Upper lobe of right lung (tissue), 1 donor: Measurements from ENCODE around the gene FZD10. TPM values are rescaled to one million over a fixed set of nuclear protein-coding genes. Genes with fewer than 3 reads are reported as not detected.
A peak's percentile ranks its signal among the peaks of the same experiment; 100 is the strongest.

Source experiments
- ATAC-seq: fragments of 200-7000 bp; cut with Tn5 transposase; one replicate; pipeline ENCODE4 v1.9.1; 2020; ENCODE audit warnings: mild to moderate bottlenecking, moderate library complexity
- DNase-seq: peaks from one replicate; pipeline ENCODE4 v3.0.0-alpha.2; 2020
- H3K27ac ChIP-seq: fragments of 200-600 bp; one replicate; pipeline ENCODE4 v1.8.0; 2022
- H3K27me3 ChIP-seq: fragments of 200-600 bp; one replicate; pipeline ENCODE4 v1.8.0; 2022; ENCODE audit warnings: mild to moderate bottlenecking
- H3K36me3 ChIP-seq: fragments of 200-600 bp; one replicate; pipeline ENCODE4 v1.8.0; 2022
- H3K4me1 ChIP-seq: fragments of 200-600 bp; one replicate; pipeline ENCODE4 v1.8.0; 2022
- H3K4me3 ChIP-seq: fragments of 200-600 bp; one replicate; pipeline ENCODE4 v1.8.0; 2022; ENCODE audit warnings: mild to moderate bottlenecking
- H3K9me3 ChIP-seq: fragments of 200-600 bp; one replicate; pipeline ENCODE4 v1.8.0; 2022
- CTCF ChIP-seq: fragments of 200-600 bp; IDR thresholded peaks from one replicate; pipeline ENCODE4 v1.8.0; 2022; ENCODE audit warnings: antibody characterized with exemption
- intact Hi-C: fragments of 100-400 bp; cut with DNase I; formaldehyde crosslinking; loops from one replicate; pipeline ENCODE4 v1.11.0; 2022
- total RNA-seq: library from RNA; stranded (reverse); fragmentation: NEBNext Ultra II Directional; extraction: Animal tissue kit (Norgen Biotek cat#: 25700); gene quantifications from one replicate; pipeline ENCODE4 v1.2.1, GENCODE V29; 2021
- donor health status: DM: no; HTN: yes; CAD: no; lungs with severe emphysema.

FZD10 gene
- total RNA-seq, 1 donor from 2014 or later, result 0.84 TPM

GRCh38 chr12:130162745-130163460, 639 bp downstream of the FZD10 start:
- ATAC-seq (peak; percentile 16), DNase-seq (peak; percentile 58)
- Histone ChIP-seq H3K9me3 (no peaks in the 10 kb centered on the region), H3K36me3 (no peaks in the 10 kb centered on the region), H3K4me1 (peaks cover 5% of the 10 kb centered on the region), H3K27me3 (peaks cover 70% of the 10 kb centered on the region), H3K4me3 (peak overlapping the region; percentile 35), H3K27ac (no peak overlapping the region)
- TF ChIP-seq CTCF, result no peak
- intact Hi-C loops, result no loop called here

GRCh38 chr12:130163461-130164215, 1.4 kb downstream of the FZD10 start:
- Histone ChIP-seq H3K27me3 (peaks cover 71% of the 10 kb centered on the region), H3K36me3 (no peaks in the 10 kb centered on the region), H3K4me3 (no peak overlapping the region), H3K27ac (no peak overlapping the region), H3K9me3 (no peaks in the 10 kb centered on the region), H3K4me1 (peaks cover 5% of the 10 kb centered on the region)
- TF ChIP-seq CTCF, result no peak
- ATAC-seq, result no peak
- intact Hi-C loops, result no loop called here
- DNase-seq, result peak; percentile 58

GRCh38 chr12:130164216-130164542, 1.9 kb downstream of the FZD10 start:
- no peaks in the 10 kb centered on the region for H3K9me3 ChIP-seq
- TF ChIP-seq CTCF, result no peak
- H3K27ac ChIP-seq, result no peak overlapping the region
- H3K27me3 ChIP-seq, result peaks cover 71% of the 10 kb centered on the region
- H3K4me1 ChIP-seq, result peaks cover 5% of the 10 kb centered on the region
- no peak for ATAC-seq
- intact Hi-C loops, result no loop called here
- H3K36me3 ChIP-seq, result no peaks in the 10 kb centered on the region
- no peak for DNase-seq
- no peak overlapping the region for H3K4me3 ChIP-seq

GRCh38 chr12:130164936-130165335, 2.7 kb downstream of the FZD10 start:
- peaks cover 67% of the 10 kb centered on the region for H3K27me3 ChIP-seq
- ATAC-seq (no peak), DNase-seq (peak; percentile 40)
- no peak for TF ChIP-seq CTCF
- no peak overlapping the region for H3K27ac ChIP-seq
- H3K4me1 ChIP-seq, result peaks cover 5% of the 10 kb centered on the region
- H3K36me3 ChIP-seq, result no peaks in the 10 kb centered on the region
- H3K9me3 ChIP-seq, result no peaks in the 10 kb centered on the region
- no peak overlapping the region for H3K4me3 ChIP-seq
- intact Hi-C loops, result no loop called here

- no peak for TF ChIP-seq CTCF
- H3K27me3 ChIP-seq, result peaks cover 60% of the 10 kb centered on the region
- H3K36me3 ChIP-seq, result no peaks in the 10 kb centered on the region
- H3K4me3 ChIP-seq, result no peak overlapping the region
- no peak overlapping the region for H3K27ac ChIP-seq
- DNase-seq (no peak), ATAC-seq (no peak)
- peaks cover 3% of the 10 kb centered on the region for H3K4me1 ChIP-seq
- H3K9me3 ChIP-seq, result no peaks in the 10 kb centered on the region
- intact Hi-C loops, result no loop called here
Observed at GRCh38 chr12:130166306-130166705, 4.0 kb downstream of the FZD10 start.
